Activated T-helper 1 cell treated with Interleukin-2 at 50 U/mL for 16 hours (primary cell): ENCODE measurements around the gene RINT1.

Experiments
- DNase-seq: peaks from one replicate; pipeline ENCODE4 v3.0.0-alpha.2; 2020; ENCODE audit warnings: low read depth

The RINT1 gene

GRCh38 chr7:105599551-105599950 lies 67.5 kb downstream of the RINT1 start:
- DNase-seq = no peak

GRCh38 chr7:105600720-105601550 lies 68.9 kb downstream of the RINT1 start:
- DNase-seq = no peak

- no peak for DNase-seq
Observed at GRCh38 chr7:105602325-105603305, 70.6 kb downstream of the RINT1 start.

- DNase-seq = no peak
Observed at GRCh38 chr7:105610165-105610930, 78.3 kb downstream of the RINT1 start.

GRCh38 chr7:105611856-105612775 lies 80.1 kb downstream of the RINT1 start:
- no peak for DNase-seq

- DNase-seq = no peak
Observed at GRCh38 chr7:105612806-105613205, 80.8 kb downstream of the RINT1 start.

GRCh38 chr7:105613611-105614330 lies 81.8 kb downstream of the RINT1 start:
- DNase-seq = no peak

GRCh38 chr7:105614341-105614840 lies 82.4 kb downstream of the RINT1 start:
- DNase-seq = no peak
